Adipocyte (in vitro differentiated cells): ENCODE data around the gene STOML3.

ENCODE experiments used
- DNase-seq: peaks from one replicate; pipeline ENCODE4 v3.0.0-alpha.2; 2015; ENCODE audit warnings: low read depth
- H3K27me3 ChIP-seq: replicated peaks from 2 replicates; pipeline ENCODE4 v1.7.0; 2013; ENCODE audit warnings: mild to moderate bottlenecking, low read length, moderate library complexity; ENCODE audit not compliant: control insufficient read depth, insufficient read depth
- H3K36me3 ChIP-seq: 2 replicates; pipeline ENCODE4 v1.7.0; 2013; ENCODE audit warnings: low read length, mild to moderate bottlenecking, moderate library complexity; ENCODE audit not compliant: control insufficient read depth, insufficient read depth, severe bottlenecking
- H3K4me1 ChIP-seq: 2 replicates; pipeline ENCODE4 v1.7.0; 2013; ENCODE audit warnings: mild to moderate bottlenecking, low read length, moderate library complexity; ENCODE audit not compliant: control insufficient read depth, insufficient read depth
- H3K4me3 ChIP-seq: 2 replicates; pipeline ENCODE4 v1.7.0; 2013; ENCODE audit warnings: mild to moderate bottlenecking, low read length, moderate library complexity
- H3K9ac ChIP-seq: 2 replicates; pipeline ENCODE4 v1.7.0; 2013; ENCODE audit warnings: mild to moderate bottlenecking, low read length, moderate library complexity
- H3K9me3 ChIP-seq: 2 replicates; pipeline ENCODE4 v1.7.0; 2013; ENCODE audit warnings: mild to moderate bottlenecking, low read length, moderate library complexity; ENCODE audit not compliant: control insufficient read depth

The STOML3 gene

GRCh38 chr13:38951525-38952313, 38.9 kb downstream of the STOML3 start:
- H3K4me3 ChIP-seq: no peak overlapping the region
- no peak for DNase-seq
- H3K27me3 ChIP-seq: peaks cover 3% of the 10 kb centered on the region
- H3K36me3 ChIP-seq: no peaks in the 10 kb centered on the region
- H3K9ac ChIP-seq: no peak overlapping the region
- no peaks in the 10 kb centered on the region for H3K4me1 ChIP-seq
- no peaks in the 10 kb centered on the region for H3K9me3 ChIP-seq

- H3K27me3 ChIP-seq: peaks cover 3% of the 10 kb centered on the region
- no peaks in the 10 kb centered on the region for H3K9me3 ChIP-seq
- no peak for DNase-seq
These were observed 39.6 kb downstream of the STOML3 start for GRCh38 chr13:38950987-38951386.

DNA sequence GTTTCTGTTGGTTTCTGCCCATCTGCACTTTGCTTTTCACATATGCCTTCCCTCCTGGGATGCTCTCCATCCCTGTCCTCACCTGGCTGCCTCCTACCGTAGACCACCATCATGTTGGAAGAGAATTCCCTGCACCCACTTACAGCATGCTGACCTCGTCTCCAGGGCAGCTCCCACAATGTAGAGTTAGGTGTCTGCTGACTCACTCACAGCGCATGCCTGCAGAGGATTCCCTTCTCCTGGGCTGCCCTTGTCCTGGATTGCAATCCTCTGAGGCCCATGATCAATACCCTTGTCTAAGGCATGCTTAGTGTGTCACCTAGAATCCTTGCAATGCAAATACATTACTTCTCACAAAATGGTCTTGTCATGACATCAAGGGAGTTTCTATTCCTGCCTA, 43.6 kb downstream of the STOML3 start:
- Histone ChIP-seq H3K9me3 (no peaks in the 10 kb centered on the region), H3K4me3 (no peak overlapping the region), H3K9ac (no peak overlapping the region), H3K27me3 (peaks cover 3% of the 10 kb centered on the region), H3K4me1 (no peaks in the 10 kb centered on the region), H3K36me3 (no peaks in the 10 kb centered on the region)
- no peak for DNase-seq

More at GRCh38 chr13:38950987-38951386, 39.6 kb downstream of the STOML3 start:
- H3K36me3 ChIP-seq: no peaks in the 10 kb centered on the region
- H3K4me3 ChIP-seq: no peak overlapping the region
- H3K4me1 ChIP-seq: no peaks in the 10 kb centered on the region
- no peak overlapping the region for H3K9ac ChIP-seq

GRCh38 chr13:38944219-38944618, 46.4 kb downstream of the STOML3 start:
- no peaks in the 10 kb centered on the region for H3K9me3 ChIP-seq
- DNase-seq: no peak
- no peaks in the 10 kb centered on the region for H3K4me1 ChIP-seq
- no peak overlapping the region for H3K4me3 ChIP-seq
- no peak overlapping the region for H3K9ac ChIP-seq
- peaks cover 3% of the 10 kb centered on the region for H3K27me3 ChIP-seq
- no peaks in the 10 kb centered on the region for H3K36me3 ChIP-seq

- no peak overlapping the region for H3K4me3 ChIP-seq
- H3K27me3 ChIP-seq: peaks cover 3% of the 10 kb centered on the region
- no peaks in the 10 kb centered on the region for H3K9me3 ChIP-seq
- H3K4me1 ChIP-seq: no peaks in the 10 kb centered on the region
- no peak overlapping the region for H3K9ac ChIP-seq
- no peaks in the 10 kb centered on the region for H3K36me3 ChIP-seq
- no peak for DNase-seq
These were observed 47.4 kb downstream of the STOML3 start for GRCh38 chr13:38943231-38943630.

DNA sequence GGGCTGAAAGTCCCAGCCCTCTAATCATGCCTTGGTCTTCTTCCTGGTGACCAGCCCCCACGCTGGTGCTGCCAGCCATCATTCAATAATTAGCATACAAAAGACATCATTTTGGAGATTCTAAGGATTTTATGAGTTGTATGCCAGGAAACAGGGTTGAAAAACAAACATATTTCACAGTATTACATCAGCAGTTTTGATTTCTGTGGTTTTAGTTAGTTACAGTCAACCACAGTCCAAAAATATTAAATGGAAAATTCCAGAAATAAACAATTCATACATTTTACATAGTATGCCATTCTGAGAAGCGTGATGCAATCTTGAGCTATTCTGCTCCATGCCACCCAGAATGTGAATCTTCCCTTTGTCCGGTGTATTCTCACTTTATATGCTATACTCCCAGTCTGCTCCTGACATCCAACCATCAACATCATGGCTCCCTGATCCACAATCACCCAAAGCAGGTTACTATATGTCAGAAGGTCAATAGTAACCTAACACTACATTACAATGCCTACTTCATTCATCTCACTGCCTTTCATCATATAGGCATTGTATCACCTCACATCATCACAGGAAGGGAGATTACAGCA, 49.2 kb downstream of the STOML3 start:
- DNase-seq: peak; percentile 59
- Histone ChIP-seq H3K9ac (no peak overlapping the region), H3K4me3 (no peak overlapping the region), H3K27me3 (peaks cover 8% of the 10 kb centered on the region), H3K9me3 (no peaks in the 10 kb centered on the region), H3K36me3 (no peaks in the 10 kb centered on the region), H3K4me1 (no peaks in the 10 kb centered on the region)

- H3K4me3 ChIP-seq: no peak overlapping the region
- H3K27me3 ChIP-seq: peaks cover 12% of the 10 kb centered on the region
- no peaks in the 10 kb centered on the region for H3K36me3 ChIP-seq
- H3K9ac ChIP-seq: no peak overlapping the region
- no peaks in the 10 kb centered on the region for H3K4me1 ChIP-seq
- no peaks in the 10 kb centered on the region for H3K9me3 ChIP-seq
- DNase-seq: no peak
These were observed 56.8 kb downstream of the STOML3 start for GRCh38 chr13:38933786-38934185.

GRCh38 chr13:38922170-38922569, 68.5 kb downstream of the STOML3 start:
- H3K9ac ChIP-seq: no peak overlapping the region
- H3K4me1 ChIP-seq: no peaks in the 10 kb centered on the region
- no peaks in the 10 kb centered on the region for H3K9me3 ChIP-seq
- DNase-seq: no peak
- H3K27me3 ChIP-seq: no peaks in the 10 kb centered on the region
- no peaks in the 10 kb centered on the region for H3K36me3 ChIP-seq
- H3K4me3 ChIP-seq: no peak overlapping the region

- no peak for DNase-seq
- Histone ChIP-seq H3K4me1 (no peaks in the 10 kb centered on the region), H3K9ac (no peak overlapping the region), H3K27me3 (no peaks in the 10 kb centered on the region), H3K9me3 (no peaks in the 10 kb centered on the region), H3K36me3 (no peaks in the 10 kb centered on the region), H3K4me3 (no peak overlapping the region)
These were observed 69.5 kb downstream of the STOML3 start for GRCh38 chr13:38921081-38921480.
